Activated CD4-positive, CD25-positive, alpha-beta regulatory T cell treated with anti-CD3 and anti-CD28 coated beads, Interleukin-2, amount 50 U/mL, for 72 hours (primary cell): ENCODE data around the gene SLC12A2.

ENCODE experiments used
- DNase-seq: peaks from one replicate; pipeline ENCODE4 v3.0.0; 2021

The SLC12A2 gene

DNA sequence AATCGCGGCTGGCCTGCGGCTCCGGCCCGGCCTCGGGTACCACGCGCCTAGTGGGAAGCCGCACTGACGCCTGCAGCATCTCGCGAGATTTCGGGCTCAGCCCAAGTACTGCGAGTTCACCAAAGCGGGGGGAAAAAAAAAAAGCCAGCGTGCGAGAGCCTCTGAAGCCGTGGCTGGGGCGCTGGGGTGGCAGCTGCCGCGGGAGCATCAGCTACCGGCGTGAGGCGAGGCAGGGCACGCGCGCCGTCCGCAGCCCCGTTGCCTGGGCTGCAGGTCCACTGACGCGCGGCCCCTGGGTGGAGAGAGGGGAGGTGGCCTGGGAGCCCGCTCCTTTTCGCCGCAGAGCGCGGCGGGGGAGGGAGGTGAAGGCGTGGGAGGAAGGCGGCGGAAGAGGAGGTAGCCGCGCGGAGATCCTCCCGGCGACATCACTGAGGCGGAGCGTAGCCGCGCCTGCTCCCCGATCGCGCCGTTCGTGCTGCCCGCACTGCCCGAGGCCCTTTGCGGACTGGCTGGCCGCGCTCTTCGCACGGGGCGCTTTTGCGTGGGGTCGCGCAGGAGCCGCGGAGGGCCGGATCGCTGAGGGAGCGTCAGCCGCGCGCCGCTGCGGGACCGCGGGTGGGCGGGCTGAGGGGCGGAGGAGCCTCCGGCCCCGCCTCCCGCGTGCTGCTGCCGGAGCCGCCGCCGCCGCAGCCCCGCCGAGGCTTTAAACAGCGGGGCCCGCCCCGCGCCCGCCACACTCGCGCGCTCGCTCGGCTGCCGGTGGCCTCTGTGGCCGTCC, at the start of gene SLC12A2:
SLC12A2 (plus strand) TSS at position 734 of the 778 bp plus-strand sequence. CDS start 189 bp downstream, outside the sequence.
- DNase-seq = peak; percentile 90

DNA sequence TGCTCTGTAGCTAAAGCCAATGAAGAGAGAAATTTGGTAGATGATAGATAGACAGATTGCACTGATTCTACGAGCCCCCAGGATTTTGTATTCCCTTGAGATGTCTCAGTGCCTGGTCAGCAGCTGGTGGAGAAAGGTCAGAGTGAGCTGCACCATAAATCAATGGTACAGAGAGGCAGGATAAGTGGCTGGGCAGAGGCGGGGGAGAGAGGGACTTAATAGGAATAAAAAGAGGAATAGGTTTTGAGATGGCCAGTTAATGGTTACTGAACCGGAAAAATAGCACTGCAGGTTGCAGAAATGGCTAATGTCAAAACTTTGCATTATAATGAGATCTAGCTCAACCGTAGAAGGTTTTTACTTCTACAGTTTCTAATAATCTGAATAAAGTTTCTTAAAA, 47.9 kb upstream of the SLC12A2 start:
- no peak for DNase-seq

DNA sequence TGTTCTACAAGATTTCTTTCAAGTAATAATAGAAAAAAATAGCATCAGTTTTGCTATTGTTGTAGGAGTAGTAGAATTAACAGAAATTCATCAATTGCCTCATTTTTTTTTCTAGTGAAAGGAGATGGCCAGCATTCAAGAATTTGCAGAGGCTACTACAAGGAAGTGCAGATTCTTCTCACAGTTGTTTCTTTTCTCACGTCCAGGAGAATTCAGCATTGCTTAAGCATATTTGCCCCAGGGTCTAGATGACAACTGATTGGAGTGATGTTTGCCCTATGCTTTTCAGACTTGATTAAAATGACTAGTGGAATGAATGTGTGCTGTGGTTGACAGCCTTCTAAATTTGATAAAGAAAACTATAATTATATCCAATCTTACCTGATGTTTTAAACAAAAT, 46.6 kb upstream of the SLC12A2 start:
- DNase-seq = no peak

DNA sequence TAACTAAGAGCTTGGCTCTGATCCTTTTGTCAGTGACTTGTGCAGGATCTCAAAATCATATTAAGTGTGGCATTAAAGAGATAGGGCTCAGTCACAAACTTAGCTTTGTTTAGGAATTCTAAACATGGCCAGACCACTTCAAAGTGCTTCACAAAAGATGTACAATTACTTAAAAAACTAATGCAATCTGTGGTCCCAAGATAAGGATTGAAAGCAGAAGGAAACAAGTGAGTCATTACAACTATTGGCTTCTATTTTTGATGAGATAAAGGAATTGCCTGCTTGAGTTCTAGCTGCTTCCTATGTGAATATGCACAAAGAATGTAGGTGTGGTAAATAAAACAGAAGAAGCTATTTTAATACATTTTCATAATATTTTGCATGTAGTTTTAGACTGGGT, 44.9 kb upstream of the SLC12A2 start:
- DNase-seq = no peak

DNA sequence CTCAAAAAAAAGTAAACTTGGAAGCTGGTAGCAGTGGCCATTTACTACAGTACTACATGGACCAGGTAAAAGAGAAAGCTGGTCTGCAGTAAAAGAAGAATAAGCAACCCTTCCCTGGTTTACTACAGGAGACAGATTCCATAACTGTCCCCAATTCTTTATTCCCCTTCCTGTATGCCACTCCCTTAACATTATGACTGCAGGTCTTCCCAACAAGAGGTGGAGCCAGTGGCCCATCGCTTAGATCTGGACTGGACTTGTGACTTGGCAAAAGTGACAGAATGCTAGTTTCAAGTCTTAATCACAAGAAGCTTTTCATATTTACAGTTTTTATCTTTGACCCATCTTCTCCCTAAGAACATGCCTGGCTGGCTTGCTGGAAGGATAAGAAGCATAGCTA, 42.6 kb upstream of the SLC12A2 start:
- DNase-seq = no peak

DNA sequence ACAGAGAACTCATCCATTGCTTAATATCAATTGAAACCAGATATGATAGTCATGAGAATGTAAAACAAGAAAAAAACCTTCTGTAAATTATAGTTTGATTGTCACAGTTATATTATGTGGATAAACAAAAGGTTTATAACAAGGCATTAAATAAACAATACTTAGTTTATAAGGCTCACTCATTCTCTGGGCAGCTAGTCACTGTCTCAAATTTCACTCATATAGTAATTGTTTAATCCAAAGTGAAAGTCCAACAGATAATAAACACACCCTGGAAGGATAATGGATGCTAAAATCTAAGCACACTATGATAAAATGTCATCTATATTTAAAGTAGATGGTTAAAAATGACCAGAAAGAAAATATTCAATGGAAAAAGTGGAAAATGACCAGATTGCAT, 30.8 kb upstream of the SLC12A2 start:
- DNase-seq = no peak

DNA sequence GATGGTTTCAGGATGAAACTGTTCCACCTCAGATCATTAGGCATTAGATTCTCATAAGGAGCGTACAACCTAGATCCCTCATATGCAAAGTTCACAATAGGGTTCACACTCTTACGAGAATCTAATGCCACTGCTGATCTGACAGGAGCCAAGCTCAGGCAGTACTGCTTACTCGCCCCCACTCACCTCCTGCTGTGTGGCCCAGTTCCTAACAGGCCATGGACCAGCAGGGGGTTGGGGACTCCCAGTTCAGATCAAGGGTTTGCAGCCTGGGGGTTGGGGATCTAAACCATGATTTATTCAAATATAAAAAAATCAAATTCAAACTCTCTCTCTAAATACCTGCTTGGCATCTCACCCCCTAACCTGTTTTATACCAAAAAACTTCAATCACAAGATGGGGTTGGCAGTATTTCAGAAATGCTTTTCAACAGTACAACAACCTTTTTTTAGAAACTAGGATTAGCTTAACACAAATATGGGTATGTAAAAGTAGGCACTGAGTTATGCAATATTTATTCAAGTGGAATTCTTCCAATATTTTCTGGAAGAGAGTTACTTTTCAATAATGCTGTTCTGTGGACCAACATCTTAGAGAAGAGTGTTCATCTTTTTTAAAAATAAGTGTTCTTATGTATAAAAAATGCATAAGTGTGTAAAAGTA, 30.1 kb upstream of the SLC12A2 start:
- no peak for DNase-seq

DNA sequence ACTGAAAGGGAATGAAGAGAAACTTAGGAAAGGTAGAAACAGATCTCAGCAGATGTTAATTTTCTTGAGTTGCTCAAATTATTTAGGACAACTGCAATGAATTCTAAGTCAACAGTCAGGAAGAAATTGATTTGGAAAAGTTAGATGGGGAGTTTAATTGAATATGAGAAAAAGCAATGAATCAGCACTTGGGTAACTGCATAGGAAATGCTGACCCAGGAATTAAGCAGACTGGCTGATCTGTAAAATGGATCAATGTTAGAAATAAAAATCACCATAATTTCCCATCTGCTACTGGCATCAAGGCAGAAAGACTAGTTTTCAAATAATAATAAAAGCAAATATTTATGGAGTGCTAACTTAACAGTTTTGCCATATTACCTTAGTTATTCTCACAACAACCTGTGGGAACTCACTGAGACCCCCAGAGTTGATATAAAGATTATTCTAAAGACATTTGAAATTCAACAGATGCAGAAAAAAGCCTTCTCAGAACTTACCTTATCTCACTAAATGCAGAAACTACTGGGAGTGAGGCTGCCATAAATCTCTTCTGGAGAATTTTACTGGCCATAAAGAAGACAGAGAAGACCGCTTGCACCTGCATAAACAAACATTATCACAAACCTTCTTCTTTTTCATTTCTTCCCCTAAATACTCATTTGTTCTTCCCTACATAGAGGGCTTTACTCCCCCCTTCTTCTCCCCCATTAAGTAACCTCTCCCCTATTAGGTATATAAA, 22.8 kb upstream of the SLC12A2 start:
- no peak for DNase-seq

DNA sequence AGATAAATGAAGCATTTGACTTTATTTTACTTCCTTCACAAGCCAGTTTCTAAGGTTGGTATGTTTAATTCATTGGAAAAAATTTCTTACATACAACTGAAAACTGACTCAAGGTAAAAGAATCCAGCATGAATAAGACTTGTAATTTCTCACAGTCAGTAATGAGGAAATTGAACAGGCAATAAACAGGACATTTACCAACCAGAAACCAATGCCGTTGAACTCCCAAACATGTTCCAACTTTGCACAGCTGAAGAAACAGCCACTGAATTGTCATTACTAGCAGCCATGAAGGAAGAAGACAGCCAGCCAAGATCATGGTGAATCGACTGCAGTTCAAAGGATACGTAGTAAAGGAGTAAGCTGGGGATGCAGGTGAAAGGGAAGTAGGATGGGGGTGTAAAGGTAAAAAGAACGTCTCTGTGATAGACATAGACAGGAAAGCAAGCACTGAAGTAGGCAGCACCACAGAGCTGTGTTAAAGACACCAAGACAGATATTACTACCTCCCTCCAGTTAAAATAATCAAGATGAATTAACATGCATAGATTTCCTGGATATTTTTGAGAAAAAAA, 21.3 kb upstream of the SLC12A2 start:
- DNase-seq = no peak

DNA sequence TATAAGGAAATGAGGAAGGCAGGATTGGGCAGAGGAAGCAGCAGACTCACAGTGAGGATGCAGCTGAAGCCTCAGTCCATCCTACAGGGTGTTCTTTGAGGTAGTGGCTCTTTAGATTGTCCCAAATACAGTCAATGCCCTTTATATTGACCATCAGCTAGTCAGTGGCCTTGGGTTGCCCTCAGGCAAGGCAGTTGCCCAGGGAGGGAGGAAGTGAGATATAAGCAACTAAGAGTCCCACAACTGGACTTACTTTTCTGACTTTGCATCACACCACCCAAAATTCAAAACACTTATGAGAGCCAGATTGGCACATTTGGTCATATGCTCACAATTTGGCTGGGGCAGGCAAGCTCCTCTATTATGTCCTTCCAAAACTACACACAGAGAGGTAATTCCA, 9.4 kb upstream of the SLC12A2 start:
- DNase-seq = no peak

DNA sequence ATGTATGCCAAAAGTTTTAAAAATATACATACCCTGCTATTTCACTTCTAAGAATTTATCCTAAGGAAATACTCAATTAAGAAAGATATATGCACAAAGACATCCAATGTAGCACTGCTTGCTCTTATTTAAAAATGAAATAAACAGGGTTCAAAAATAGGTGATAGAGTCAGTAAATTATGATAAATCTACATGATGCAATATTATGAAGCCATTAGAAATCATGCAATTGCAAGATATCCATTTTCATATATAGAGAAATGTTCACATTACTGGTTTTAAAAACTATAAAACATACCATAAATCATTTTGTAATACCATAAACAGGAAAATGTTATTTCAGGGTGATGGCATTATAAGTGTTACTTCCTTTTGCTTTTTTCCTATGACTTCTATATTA, 8.6 kb upstream of the SLC12A2 start:
- DNase-seq = no peak

DNA sequence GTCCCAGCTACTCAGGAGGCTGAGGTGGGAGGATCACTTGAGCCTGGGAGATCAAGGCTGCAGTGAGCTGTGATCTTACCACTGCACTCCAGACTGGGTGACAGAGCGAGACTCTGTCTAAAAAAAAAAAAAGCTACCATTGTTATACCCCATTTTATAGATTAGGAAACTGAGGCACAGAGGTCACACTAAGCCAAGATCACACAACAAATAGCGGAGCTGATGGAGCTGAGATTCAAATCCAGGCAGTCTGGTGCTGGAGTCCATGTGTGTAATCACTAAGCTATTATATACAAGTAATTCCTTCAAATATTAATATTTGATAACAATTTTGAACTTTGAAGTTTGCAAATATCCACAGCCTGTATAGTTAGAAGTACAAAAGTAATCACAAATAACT, 6.0 kb upstream of the SLC12A2 start:
- no peak for DNase-seq

DNA sequence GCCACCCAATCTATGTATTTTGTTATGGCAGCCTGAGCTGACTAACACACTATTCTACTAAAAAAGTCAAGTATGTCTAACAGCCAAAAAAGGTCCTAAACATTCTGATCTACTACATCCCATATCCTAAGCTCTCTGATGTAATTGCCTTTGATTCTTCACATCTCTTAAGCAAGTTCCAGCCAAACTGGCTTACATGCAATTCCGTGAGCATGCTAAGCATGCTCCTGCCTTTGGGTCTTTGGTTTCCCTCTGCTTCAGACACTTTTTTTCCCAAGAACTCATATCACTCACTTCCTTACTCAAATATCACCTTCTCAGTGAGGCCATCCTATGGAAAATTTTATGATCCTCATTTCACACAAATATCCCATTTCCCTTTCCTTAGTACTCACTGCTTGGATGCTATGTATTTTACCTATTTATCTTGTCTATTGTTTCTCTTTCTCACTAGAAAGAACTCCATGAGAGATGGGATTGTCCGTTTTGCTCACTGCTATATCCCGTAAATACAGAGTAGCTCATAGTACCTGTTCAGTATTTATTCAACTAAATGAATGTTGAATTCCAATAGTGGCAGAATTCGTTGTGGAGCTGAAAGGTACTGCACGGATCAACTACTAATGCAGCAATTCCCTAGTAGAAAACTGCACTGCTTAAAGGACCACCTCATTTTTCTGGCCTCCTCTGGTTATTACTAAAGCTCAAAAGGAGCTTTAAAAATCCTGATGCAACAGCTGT, 2.3 kb upstream of the SLC12A2 start:
- no peak for DNase-seq

DNA sequence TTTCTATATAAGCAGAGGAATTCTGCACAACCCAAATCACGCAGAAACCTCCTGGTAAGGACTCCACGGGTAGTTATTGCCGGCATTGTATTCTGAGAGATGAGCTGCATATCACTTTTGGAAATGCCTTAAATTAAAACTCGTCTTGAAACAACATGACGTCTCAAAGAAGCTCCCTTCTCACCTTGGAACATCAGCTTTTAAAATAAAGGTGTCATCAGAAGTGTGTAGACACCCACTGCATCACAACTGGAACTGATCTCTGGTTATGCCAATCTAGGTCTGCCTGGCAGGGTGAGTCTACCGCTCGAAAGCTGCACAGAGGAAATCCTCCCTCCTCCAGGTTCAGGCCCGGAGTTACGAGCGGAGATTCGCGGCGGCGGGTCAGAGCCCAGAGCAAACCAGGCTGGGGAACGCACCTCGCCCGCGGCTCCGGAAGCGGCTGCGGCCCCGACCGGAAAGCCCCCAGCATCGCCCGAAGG, 974 bp upstream of the SLC12A2 start:
- no peak for DNase-seq

DNA sequence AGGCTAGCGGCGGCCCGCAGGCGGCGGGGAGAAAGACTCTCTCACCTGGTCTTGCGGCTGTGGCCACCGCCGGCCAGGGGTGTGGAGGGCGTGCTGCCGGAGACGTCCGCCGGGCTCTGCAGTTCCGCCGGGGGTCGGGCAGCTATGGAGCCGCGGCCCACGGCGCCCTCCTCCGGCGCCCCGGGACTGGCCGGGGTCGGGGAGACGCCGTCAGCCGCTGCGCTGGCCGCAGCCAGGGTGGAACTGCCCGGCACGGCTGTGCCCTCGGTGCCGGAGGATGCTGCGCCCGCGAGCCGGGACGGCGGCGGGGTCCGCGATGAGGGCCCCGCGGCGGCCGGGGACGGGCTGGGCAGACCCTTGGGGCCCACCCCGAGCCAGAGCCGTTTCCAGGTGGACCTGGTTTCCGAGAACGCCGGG, 253 bp downstream of the SLC12A2 start:
- no peak for DNase-seq

DNA sequence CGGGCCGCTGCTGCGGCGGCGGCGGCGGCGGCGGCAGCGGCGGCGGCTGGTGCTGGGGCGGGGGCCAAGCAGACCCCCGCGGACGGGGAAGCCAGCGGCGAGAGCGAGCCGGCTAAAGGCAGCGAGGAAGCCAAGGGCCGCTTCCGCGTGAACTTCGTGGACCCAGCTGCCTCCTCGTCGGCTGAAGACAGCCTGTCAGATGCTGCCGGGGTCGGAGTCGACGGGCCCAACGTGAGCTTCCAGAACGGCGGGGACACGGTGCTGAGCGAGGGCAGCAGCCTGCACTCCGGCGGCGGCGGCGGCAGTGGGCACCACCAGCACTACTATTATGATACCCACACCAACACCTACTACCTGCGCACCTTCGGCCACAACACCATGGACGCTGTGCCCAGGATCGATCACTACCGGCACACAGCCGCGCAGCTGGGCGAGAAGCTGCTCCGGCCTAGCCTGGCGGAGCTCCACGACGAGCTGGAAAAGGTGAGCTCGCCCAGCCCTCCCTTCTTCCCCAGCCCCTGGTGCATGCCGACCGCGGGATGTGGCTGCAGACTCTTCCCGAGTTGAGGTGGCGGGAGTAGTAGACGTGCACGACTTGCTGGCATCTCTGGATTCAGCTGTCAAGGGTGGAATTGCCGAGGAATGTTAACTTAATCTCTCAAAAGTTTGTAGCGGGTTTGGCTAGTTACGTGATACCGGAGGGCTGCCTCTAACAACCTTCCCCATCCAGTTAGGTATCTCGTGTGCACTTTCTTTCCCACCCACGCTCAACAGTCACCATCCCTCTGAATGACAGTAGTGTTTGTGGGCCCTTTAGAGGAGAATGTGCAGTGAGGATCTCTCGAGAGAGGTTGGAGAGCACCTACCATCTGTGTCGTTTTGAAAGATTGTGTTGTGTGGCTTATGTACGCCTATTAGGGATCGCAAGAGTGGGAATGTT, 932 bp downstream of the SLC12A2 start:
- peak; percentile 55 for DNase-seq

DNA sequence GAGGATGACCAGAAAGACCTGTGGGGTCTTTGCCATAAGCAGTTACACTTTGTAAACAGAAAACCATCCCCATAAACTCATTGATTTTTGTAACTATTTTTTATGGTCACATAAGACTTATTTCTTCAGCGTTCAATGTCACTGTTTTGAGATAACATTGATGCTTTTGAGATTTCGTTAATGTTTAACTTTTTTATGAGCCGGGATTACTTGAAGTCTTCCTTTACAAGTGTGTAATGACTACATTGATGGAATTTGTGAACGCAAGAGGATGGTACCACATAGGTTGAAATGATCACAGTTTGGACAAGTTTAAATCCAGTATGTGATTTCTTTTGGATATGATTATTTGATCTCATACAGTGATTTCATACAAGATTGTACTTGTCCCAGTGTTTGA, 1.8 kb downstream of the SLC12A2 start:
- DNase-seq = no peak

DNA sequence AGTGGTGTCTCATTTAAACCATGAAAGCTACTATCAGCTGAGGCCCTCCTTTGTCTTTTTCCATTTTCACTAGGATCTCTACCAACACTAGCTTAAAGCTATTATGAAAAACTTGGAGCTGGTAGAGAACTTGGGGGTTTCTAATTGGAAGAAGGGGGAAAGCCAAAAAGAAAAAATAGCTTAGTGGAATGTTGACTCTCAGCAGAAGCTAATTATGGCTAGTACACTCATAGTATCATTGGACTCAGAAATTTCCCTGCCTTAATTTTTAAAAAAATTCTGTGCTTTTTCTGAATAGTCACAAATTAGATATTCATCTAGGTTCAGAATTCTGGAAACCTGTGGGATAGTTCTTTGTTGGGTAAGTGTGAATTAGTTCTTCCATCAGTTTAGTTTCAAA, 8.0 kb downstream of the SLC12A2 start:
- no peak for DNase-seq

DNA sequence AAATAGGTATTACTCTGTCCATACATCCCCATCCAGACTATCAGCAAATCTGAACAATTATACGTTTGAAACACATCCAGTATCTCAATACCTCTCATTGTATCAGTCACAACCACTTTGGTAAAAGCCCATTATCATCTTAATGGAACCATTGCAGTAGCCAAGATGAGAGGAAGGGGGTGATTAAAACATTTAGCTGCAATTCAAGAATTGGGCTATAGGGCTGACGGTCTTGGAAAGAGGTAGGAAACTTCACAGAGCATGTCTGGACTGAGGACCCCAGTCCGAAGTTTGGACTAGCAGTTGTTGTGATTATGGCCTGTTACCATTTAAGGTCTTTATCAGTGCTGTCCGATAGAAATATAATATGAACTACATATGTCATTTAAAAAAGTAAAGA, 8.6 kb downstream of the SLC12A2 start:
- DNase-seq = no peak

DNA sequence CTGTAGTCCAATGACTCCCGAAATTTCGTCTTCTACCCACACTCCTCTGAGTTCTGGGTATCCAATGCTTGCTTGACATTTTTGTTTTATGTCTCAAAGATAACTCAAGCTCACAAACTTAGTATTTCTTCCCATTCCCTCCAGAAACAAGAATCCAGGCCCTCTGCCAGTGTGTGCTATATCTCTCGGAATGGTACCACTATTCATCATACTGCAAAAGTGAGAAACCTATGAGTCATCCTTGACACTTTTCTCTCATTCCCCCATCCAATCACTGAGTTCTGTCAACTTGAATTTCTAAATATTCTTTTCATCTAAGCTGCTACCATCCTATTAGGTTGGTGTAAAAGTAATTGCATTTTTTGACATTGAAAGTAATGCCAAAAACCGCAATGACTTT, 9.8 kb downstream of the SLC12A2 start:
- DNase-seq = no peak

DNA sequence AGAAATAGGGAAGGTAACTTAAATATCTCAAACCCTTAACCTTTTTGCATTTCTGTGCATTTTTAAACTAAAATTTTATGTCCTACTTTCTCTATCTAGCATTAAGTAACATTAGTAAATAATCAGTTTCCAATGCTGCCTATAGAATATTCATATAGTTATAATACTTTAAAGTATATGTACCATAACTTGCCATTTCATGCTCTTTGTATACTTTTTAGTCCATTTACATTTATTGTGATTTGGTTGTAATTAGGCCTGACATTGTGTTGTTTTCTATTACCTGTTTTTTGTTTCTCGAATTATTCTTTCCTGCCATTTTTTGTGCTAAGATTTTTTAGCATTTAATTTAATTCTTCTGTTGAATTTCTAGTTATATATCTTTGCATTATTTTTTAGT, 13.7 kb downstream of the SLC12A2 start:
- DNase-seq = no peak

DNA sequence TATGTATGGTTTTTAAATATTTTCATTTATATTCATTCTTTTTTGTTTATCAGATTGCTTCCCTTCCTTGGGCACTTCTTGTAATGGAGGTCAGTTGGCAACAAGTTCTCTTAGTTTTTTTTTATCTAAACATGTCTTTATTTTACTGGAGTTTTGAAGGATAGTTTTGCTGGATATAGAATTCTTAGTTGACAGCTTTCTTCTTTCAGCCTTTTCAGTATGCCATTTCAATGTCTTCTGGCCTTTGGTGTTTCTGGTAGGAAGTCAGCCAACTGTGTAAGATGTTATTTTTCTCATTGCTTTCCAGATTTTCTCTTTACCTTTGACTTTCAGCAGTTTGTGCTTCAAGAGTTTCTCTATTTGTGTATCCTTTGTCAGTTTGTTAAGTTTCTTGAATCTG, 14.2 kb downstream of the SLC12A2 start:
- DNase-seq = no peak
